Measurements from ENCODE around the gene RPS2. TPM values are rescaled to one million over a fixed set of nuclear protein-coding genes. Genes with fewer than 3 reads are reported as not detected.

Gene RPS2
- total and polyA plus RNA-seq, 2 of the 8 experiments (the other 6 are each of a cell fraction or from before 2014, with no cell fraction given): 4,042 to 16,783 TPM

- TF ChIP-seq CHD7 (IDR thresholded peaks at IDR 0.05; ENCODE audit: insufficient replicate concordance, low read length) (no peak), TEAD4 (IDR thresholded peaks at IDR 0.05; ENCODE audit: low read depth, low read length) (no peak), CTBP2 (IDR thresholded peaks at IDR 0.05; ENCODE audit: borderline replicate concordance, insufficient read depth, insufficient read length, low read length) (no peak), HDAC2 (IDR thresholded peaks at IDR 0.05; ENCODE audit: borderline replicate concordance in 1 of 2, low read depth in 2 of 2, low read length in 2 of 2) (peak in 1 of 2 experiments; percentile 73; a peak in 1 of 4 replicates), GABPA (IDR thresholded peaks at IDR 0.05; ENCODE audit: borderline replicate concordance, insufficient read depth, low read length) (no peak), CTCF (IDR thresholded peaks at IDR 0.05; ENCODE audit: control extremely low read depth in 1 of 3, insufficient read depth in 1 of 3, low read depth in 1 of 3, low read length in 3 of 3) (no peak)
These were observed 670 bp downstream of the RPS2 start (continued) for GRCh38 chr16:1963806-1964505.

Data from H1 (cell line).